NOMO-1 (cell line): ENCODE measurements around the gene HS2ST1.
"Not testable (repeated sequence)": the region's sequence is repeated elsewhere in the genome, so short reads cannot be mapped to it uniquely, and the experiment has no call there.

Source experiments
- DNase-seq, 2 experiments: peaks; one replicate each; lab custom pipeline; 2025; ENCODE audit not compliant: unreplicated experiment in 2 of 2; lab: John Stamatoyannopoulos, UW

The HS2ST1 gene

DNA sequence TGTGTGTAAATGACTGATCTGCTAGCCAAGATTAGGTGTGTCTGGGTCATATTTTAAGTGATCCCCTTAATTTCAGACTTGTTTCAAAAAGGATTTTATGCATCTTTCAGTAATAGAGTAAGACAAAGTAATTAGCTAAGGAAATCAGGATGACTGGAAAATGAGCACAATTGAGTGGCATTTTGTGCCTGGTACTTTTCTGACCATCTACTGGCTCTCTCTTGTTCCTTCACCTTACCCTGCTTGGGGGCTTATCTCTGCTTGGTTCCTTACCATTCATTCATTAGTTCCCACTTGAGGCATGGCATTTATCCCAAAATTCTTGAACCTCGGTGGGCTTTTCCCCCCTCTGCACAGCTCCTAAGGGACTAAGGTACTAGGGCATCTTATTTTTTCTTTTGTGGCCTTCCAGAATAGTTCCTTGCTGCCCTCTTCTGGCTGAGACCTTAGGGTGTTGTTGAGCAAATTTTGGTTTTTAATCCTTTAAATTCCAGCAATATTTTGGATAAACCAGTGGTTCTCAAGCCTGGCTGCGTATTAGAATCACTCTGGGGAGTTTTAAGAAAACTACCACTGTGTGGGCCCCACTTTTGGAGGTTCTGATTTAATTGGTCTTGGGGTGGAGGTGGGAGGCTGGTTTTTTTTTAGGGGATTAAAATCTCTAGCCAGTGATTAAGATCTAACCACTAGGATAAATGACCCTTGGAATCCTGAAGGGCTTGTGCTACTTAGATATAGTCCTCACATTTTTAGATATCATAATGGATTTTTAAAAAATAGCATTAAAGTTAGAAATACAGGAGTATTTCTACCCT, 50.8 kb downstream of the HS2ST1 start:
- no peak for DNase-seq

- DNase-seq: no peak
These were observed 51.4 kb downstream of the HS2ST1 start for GRCh38 chr1:86965827-86966182.

DNA sequence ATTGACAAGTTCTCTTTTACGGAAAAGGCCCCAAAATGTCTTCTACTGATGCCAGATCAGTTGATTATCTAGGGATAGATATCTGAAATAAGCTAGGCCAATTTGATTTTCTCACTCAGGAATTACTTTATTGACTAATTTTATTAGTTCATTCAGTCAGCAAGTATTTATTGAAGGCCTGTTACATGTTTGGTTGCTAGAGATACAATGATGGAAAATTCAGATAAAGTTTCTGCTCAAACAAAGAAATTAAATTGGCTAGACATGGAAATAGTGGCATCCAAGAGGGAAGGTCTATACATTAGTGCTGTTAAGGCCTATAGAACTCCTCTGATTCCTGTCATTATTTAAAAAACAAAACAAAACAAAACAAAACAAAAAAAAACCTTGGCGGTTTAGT, 56.5 kb downstream of the HS2ST1 start:
- DNase-seq: no peak

- no peak for DNase-seq
These were observed 57.3 kb downstream of the HS2ST1 start for GRCh38 chr1:86971778-86972177.

DNA sequence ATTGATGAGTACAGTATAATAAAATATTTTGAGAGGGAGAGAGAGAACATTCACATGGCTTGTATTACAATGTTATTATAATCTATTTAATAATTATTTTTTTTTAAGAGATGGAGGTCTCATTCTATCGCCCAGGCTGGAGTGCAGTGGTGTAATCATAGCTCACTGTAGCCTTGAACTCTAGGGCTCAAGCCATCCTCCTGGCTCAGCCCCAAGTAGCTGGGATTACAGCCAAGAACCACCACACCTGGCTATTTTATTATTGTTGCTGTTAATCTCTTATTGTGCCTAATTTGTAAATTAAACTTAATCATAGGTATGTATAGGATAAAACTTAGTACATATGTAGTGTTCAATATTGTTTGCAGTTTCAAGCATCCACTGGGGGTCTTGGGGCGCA, 57.8 kb downstream of the HS2ST1 start:
- no peak for DNase-seq

GRCh38 chr1:86975993-86976550, 61.6 kb downstream of the HS2ST1 start:
- no peak for DNase-seq

GRCh38 chr1:86976664-86977063, 62.2 kb downstream of the HS2ST1 start:
- DNase-seq: no peak

GRCh38 chr1:86981482-86982213, 67.2 kb downstream of the HS2ST1 start:
- no peak for DNase-seq

- not testable (repeated sequence) for DNase-seq
These were observed 69.2 kb downstream of the HS2ST1 start for GRCh38 chr1:86983677-86984076.

DNA sequence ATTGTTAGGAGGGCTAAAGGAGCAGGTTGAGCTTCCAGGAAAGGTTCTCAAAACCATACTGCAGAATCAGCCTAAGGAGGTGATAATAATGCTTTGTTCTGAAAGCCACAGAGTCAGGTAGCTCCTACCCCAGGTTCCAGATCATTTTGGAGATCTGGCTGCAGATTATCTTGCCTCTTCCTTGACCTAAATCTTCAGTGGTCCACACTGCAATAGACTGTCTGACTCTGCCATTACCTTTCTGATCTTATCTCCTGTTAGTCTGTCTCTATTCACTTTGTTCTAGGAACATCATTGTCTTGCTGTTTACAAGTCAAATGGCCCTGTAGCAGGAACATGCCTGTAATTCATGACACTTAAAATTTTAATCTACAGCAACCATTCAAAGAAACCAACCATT, 73.0 kb downstream of the HS2ST1 start:
- no peak for DNase-seq

- DNase-seq: no peak
These were observed 74.4 kb downstream of the HS2ST1 start for GRCh38 chr1:86988835-86989234.

- not testable (repeated sequence) for DNase-seq
These were observed 75.3 kb downstream of the HS2ST1 start for GRCh38 chr1:86989690-86990089.

- DNase-seq: no peak
These were observed 76.4 kb downstream of the HS2ST1 start for GRCh38 chr1:86990826-86991225.

- no peak for DNase-seq
These were observed 77.2 kb downstream of the HS2ST1 start for GRCh38 chr1:86991549-86992186.

DNA sequence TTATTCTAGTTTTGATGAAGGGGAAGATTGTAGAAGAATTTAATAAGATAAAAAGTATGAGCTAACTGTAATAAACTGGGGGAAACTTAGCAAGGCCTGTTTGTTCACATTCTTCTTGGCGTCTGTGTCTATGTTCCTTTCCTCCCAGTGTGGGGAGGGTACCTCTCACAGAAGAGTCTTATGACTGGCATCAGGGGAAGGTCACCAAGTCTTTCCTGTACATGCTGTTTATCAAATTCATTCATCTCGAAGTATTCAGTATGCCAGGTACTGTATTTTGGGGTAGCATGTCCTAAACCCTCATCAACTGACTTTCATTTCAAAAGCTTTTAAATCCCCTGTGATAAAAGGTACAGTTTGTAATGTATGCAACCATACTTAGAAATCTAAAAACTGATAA, 78.4 kb downstream of the HS2ST1 start:
- no peak for DNase-seq

GRCh38 chr1:86993269-86993985, 79.0 kb downstream of the HS2ST1 start:
- no peak for DNase-seq

GRCh38 chr1:86994061-86994460, 79.6 kb downstream of the HS2ST1 start:
- DNase-seq: no peak

- no peak for DNase-seq
These were observed 83.1 kb downstream of the HS2ST1 start for GRCh38 chr1:86997538-86997937.

DNA sequence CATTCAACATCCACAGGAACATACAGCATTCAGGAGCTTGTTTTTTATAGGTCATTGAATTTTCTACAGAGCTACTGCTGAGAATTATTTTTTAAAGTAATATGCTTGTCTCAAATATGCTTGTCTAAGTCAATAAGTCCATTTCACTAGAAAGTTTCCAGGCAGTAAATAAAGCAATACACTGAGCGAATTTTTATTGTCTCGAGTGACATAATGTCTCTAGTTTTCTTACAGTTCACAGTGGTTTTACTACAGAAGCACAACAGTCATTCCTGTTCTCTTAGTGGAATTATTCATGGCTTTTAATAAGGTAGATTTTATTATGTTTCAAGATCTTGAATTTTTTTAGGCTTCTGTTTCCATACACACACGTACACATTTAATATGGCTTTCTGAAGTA, 83.8 kb downstream of the HS2ST1 start:
- no peak for DNase-seq

DNA sequence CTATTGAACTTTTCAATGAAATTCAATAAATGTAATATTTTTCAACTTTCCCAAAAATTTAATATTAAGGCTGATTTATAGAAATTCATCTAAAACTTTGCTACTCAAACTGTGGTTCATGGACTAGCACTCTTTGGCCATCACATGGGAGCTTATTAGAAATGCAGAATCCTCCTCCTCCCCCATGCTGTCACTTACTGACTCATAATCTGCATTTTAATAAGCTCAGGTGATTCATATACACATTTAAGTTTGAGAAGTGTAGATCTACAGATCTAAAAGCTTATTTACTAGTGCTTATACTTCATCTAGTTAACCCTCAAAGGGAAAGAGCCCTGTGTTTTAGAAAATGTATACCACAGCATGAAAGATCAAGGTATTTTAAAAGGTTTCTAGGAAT, 84.3 kb downstream of the HS2ST1 start:
- no peak for DNase-seq

- no peak for DNase-seq
These were observed 86.0 kb downstream of the HS2ST1 start for GRCh38 chr1:87000460-87000859.
